ENCODE measurements around the gene CDRT4.

CDRT4 gene

GRCh38 chr17:15448580-15448956 is 18.9 kb downstream of the CDRT4 start:
- TF ChIP-seq EZH2phosphoT487 (IDR thresholded peaks at IDR 0.05; ENCODE audit: low read depth) (no peak), CTCF (IDR thresholded peaks at IDR 0.05; ENCODE audit: low read depth, low read length) (no peak)
- Histone ChIP-seq H3K79me2 (ENCODE audit: low read length) (no peaks in the 10 kb centered on the region), H3K27me3 (ENCODE audit: low read depth, low read length) (no peaks in the 10 kb centered on the region), H2AFZ (ENCODE audit: low read depth, low read length) (no peak overlapping the region), H4K20me1 (ENCODE audit: insufficient read depth, low read length) (no peaks in the 10 kb centered on the region), H3K36me3 (replicated peaks; ENCODE audit: low read depth, low read length) (no peaks in the 10 kb centered on the region), H3K9me3 (ENCODE audit: insufficient read depth, low read length) (no peaks in the 10 kb centered on the region), H3K9ac (ENCODE audit: low read length) (no peak overlapping the region), H3K27ac (ENCODE audit: low read length) (no peak overlapping the region), H3K4me1 (ENCODE audit: low read length) (no peaks in the 10 kb centered on the region), H3K4me3 (ENCODE audit: low read length) (no peak overlapping the region), H3K4me2 (ENCODE audit: low read length) (no peak overlapping the region)

- H3K4me2 ChIP-seq (ENCODE audit: low read length), result no peak overlapping the region
- TF ChIP-seq EZH2phosphoT487 (IDR thresholded peaks at IDR 0.05; ENCODE audit: low read depth) (no peak), CTCF (IDR thresholded peaks at IDR 0.05; ENCODE audit: low read depth, low read length) (no peak)
- no peaks in the 10 kb centered on the region for H3K27me3 ChIP-seq (ENCODE audit: low read depth, low read length)
- H3K36me3 ChIP-seq (replicated peaks; ENCODE audit: low read depth, low read length), result no peaks in the 10 kb centered on the region
- no peaks in the 10 kb centered on the region for H4K20me1 ChIP-seq (ENCODE audit: insufficient read depth, low read length)
- no peaks in the 10 kb centered on the region for H3K79me2 ChIP-seq (ENCODE audit: low read length)
- no peak overlapping the region for H3K4me3 ChIP-seq (ENCODE audit: low read length)
- H3K27ac ChIP-seq (ENCODE audit: low read length), result no peak overlapping the region
- H3K9ac ChIP-seq (ENCODE audit: low read length), result no peak overlapping the region
- H2AFZ ChIP-seq (ENCODE audit: low read depth, low read length), result no peak overlapping the region
- no peaks in the 10 kb centered on the region for H3K4me1 ChIP-seq (ENCODE audit: low read length)
- no peaks in the 10 kb centered on the region for H3K9me3 ChIP-seq (ENCODE audit: insufficient read depth, low read length)
Measured at GRCh38 chr17:15447928-15448579, 19.4 kb downstream of the CDRT4 start.

GRCh38 chr17:15446036-15446435 is 21.4 kb downstream of the CDRT4 start:
- no peak overlapping the region for H3K27ac ChIP-seq (ENCODE audit: low read length)
- TF ChIP-seq CTCF (IDR thresholded peaks at IDR 0.05; ENCODE audit: low read depth, low read length) (no peak), EZH2phosphoT487 (IDR thresholded peaks at IDR 0.05; ENCODE audit: low read depth) (no peak)

GRCh38 chr17:15444805-15445204 is 22.6 kb downstream of the CDRT4 start:
- TF ChIP-seq EZH2phosphoT487 (IDR thresholded peaks at IDR 0.05; ENCODE audit: low read depth) (no peak), CTCF (IDR thresholded peaks at IDR 0.05; ENCODE audit: low read depth, low read length) (no peak)
- Histone ChIP-seq H3K36me3 (replicated peaks; ENCODE audit: low read depth, low read length) (no peaks in the 10 kb centered on the region), H3K27me3 (ENCODE audit: low read depth, low read length) (no peaks in the 10 kb centered on the region), H3K79me2 (ENCODE audit: low read length) (no peaks in the 10 kb centered on the region), H4K20me1 (ENCODE audit: insufficient read depth, low read length) (no peaks in the 10 kb centered on the region), H3K9me3 (ENCODE audit: insufficient read depth, low read length) (no peaks in the 10 kb centered on the region), H3K4me1 (ENCODE audit: low read length) (no peaks in the 10 kb centered on the region), H3K9ac (ENCODE audit: low read length) (no peak overlapping the region), H3K27ac (ENCODE audit: low read length) (no peak overlapping the region), H2AFZ (ENCODE audit: low read depth, low read length) (no peak overlapping the region), H3K4me2 (ENCODE audit: low read length) (no peak overlapping the region), H3K4me3 (ENCODE audit: low read length) (no peak overlapping the region)

More at GRCh38 chr17:15446036-15446435, 21.4 kb downstream of the CDRT4 start:
- Histone ChIP-seq H3K9me3 (ENCODE audit: insufficient read depth, low read length) (no peaks in the 10 kb centered on the region), H3K27me3 (ENCODE audit: low read depth, low read length) (no peaks in the 10 kb centered on the region), H4K20me1 (ENCODE audit: insufficient read depth, low read length) (no peaks in the 10 kb centered on the region), H3K79me2 (ENCODE audit: low read length) (no peaks in the 10 kb centered on the region), H2AFZ (ENCODE audit: low read depth, low read length) (no peak overlapping the region), H3K36me3 (replicated peaks; ENCODE audit: low read depth, low read length) (no peaks in the 10 kb centered on the region), H3K4me3 (ENCODE audit: low read length) (no peak overlapping the region), H3K4me2 (ENCODE audit: low read length) (no peak overlapping the region), H3K9ac (ENCODE audit: low read length) (no peak overlapping the region), H3K4me1 (ENCODE audit: low read length) (no peaks in the 10 kb centered on the region)
